ENCODE measurements around the gene EHF.

Gene EHF

GRCh38 chr11:34625576-34625975, 4.7 kb downstream of the EHF start:
- DNase-seq (ENCODE audit: low spot score) = no peak

- DNase-seq (ENCODE audit: low spot score) = peak; percentile 23
These were observed 5.5 kb downstream of the EHF start for GRCh38 chr11:34626393-34626792.

- no peak for DNase-seq (ENCODE audit: low spot score)
These were observed 6.3 kb downstream of the EHF start for GRCh38 chr11:34627197-34627596.

GRCh38 chr11:34629711-34630110, 8.8 kb downstream of the EHF start:
- DNase-seq (ENCODE audit: low spot score) = no peak

GRCh38 chr11:34630544-34630943, 9.7 kb downstream of the EHF start:
- DNase-seq (ENCODE audit: low spot score) = no peak

- no peak for DNase-seq (ENCODE audit: low spot score)
These were observed 10.4 kb downstream of the EHF start for GRCh38 chr11:34631297-34631696.

- DNase-seq (ENCODE audit: low spot score) = no peak
These were observed 10.8 kb downstream of the EHF start for GRCh38 chr11:34631737-34632104.

GRCh38 chr11:34632105-34632791, 11.4 kb downstream of the EHF start:
- DNase-seq (ENCODE audit: low spot score) = no peak

- DNase-seq (ENCODE audit: low spot score) = no peak
These were observed 12.7 kb downstream of the EHF start for GRCh38 chr11:34633640-34633989.

- peak; percentile 65 for DNase-seq (ENCODE audit: low spot score)
These were observed 13.2 kb downstream of the EHF start for GRCh38 chr11:34633990-34634693.

- DNase-seq (ENCODE audit: low spot score) = no peak
These were observed 13.8 kb downstream of the EHF start for GRCh38 chr11:34634694-34635062.

- no peak for DNase-seq (ENCODE audit: low spot score)
These were observed 15.2 kb downstream of the EHF start for GRCh38 chr11:34636127-34636526.

- no peak for DNase-seq (ENCODE audit: low spot score)
These were observed 16.4 kb downstream of the EHF start for GRCh38 chr11:34637303-34637702.

GRCh38 chr11:34638897-34639296, 18.0 kb downstream of the EHF start:
- DNase-seq (ENCODE audit: low spot score) = no peak

GRCh38 chr11:34639545-34639944, 18.7 kb downstream of the EHF start:
- DNase-seq (ENCODE audit: low spot score) = no peak

GRCh38 chr11:34640050-34640923, 19.4 kb downstream of the EHF start:
- DNase-seq (ENCODE audit: low spot score) = no peak

- DNase-seq (ENCODE audit: low spot score) = no peak
These were observed 20.0 kb downstream of the EHF start for GRCh38 chr11:34640924-34641275.

- no peak for DNase-seq (ENCODE audit: low spot score)
These were observed 20.6 kb downstream of the EHF start for GRCh38 chr11:34641456-34641855.

GRCh38 chr11:34642001-34642554, 21.2 kb downstream of the EHF start:
- no peak for DNase-seq (ENCODE audit: low spot score)

GRCh38 chr11:34642873-34643272, 22.0 kb downstream of the EHF start:
- DNase-seq (ENCODE audit: low spot score) = no peak

GRCh38 chr11:34643311-34643710, 22.4 kb downstream of the EHF start:
- DNase-seq (ENCODE audit: low spot score) = no peak

GRCh38 chr11:34643846-34644245, 23.0 kb downstream of the EHF start:
- no peak for DNase-seq (ENCODE audit: low spot score)

Measured in activated CD4-positive, alpha-beta T cell treated with anti-CD3 and anti-CD28 coated beads, Interleukin-2, Interleukin-4, amounts not matched to agents 100 ng/mL and 50 ng/mL, durations not matched to agents 16 hours and 8 hours (primary cell).